Tongue (tissue), 2 donors: ENCODE measurements around the gene TAMALIN. TPM values are rescaled to one million over a fixed set of nuclear protein-coding genes. Genes with fewer than 3 reads are reported as not detected.

ENCODE experiments used
- DNase-seq: peaks from one replicate; pipeline ENCODE4 v3.0.0-alpha.2; 2015
- total RNA-seq: library from RNA; depleted of rRNA; stranded (reverse); fragments of >200 nt; gene quantifications from one replicate; pipeline ENCODE4 v1.2.3, GENCODE V29; 2014

The TAMALIN gene
- total RNA-seq, 1 donor from 2014 or later: 25.5 TPM

- peak; percentile 62 for DNase-seq
Measured at GRCh38 chr12:52037248-52037861, 30.6 kb downstream of the TAMALIN start.

- no peak for DNase-seq
Measured at GRCh38 chr12:52038447-52038846, 31.7 kb downstream of the TAMALIN start.

DNA sequence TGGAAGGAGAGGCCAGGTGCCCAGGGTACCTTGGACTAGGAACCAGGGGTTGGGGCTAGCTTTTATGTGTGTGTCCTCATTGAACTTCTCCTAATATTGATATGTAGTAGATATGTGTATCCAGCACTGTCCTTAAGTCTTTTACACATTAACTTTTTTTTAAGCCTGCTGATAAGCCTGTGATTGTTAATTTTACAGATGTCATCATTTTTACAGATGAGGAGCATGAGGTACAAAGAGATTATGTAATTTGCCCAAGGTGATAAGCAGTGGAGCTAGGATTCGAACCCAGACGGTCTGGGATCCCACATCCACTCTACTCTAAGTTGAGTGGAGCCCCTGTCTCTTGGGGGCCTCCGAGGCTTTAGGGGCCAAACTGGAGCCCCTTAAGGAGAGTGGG lies 34.3 kb downstream of the TAMALIN start:
- DNase-seq: no peak

DNA sequence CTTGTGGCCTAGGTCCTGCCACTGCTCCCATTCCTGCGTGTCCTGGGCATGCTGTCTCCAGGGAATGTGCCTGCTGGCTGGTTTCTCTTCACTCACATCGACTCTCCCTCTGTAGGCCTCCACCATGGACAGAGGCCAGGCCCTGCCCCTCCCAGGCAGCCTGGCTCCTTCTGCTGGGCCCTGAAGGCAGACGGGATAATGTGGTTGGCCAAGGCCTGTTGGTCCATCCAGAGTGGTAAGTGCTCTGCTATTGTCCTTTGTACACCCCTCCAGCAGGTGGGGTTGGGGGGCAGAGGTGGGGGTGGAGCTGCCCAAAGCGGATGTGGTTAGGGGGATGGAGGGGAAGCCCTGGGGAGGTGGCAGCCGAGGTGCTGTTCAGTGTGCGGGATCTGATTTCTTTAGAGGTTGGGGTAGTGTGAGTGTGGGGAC lies 35.0 kb downstream of the TAMALIN start:
- DNase-seq: peak; percentile 69

DNA sequence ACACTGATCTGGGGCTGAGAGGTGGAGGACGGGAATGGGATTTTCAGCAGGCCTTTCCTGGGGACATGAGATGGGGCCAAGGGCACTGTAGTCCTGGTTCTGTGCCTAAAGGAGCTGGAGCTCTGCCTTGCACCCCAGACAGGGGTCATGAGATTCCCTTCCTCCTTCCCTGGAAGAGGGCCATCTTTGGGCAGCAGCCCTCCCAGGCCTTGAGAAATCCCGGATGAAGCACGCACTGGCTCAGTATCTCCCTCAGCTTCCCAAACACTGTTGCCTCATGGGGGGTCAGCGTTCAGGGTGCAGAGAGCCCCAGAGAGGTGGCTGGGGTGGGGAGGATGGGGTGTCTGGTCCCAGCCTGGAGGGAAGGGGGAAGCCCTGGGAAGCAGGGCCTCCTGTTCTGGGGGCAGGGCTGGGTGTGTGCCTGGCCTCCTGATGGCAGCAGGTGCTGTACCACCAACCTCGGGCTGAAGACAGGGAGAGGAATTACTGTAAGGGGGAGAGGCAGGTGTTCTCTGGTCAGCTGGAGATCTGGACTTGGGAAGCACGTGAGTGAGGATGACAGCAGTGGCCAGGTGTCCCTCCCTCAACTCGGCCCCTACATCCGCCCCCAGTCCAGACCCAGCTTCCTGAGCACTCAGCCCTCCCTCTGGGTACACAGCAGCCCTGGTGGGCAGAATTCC lies 36.1 kb downstream of the TAMALIN start:
- DNase-seq: peak; percentile 70

DNA sequence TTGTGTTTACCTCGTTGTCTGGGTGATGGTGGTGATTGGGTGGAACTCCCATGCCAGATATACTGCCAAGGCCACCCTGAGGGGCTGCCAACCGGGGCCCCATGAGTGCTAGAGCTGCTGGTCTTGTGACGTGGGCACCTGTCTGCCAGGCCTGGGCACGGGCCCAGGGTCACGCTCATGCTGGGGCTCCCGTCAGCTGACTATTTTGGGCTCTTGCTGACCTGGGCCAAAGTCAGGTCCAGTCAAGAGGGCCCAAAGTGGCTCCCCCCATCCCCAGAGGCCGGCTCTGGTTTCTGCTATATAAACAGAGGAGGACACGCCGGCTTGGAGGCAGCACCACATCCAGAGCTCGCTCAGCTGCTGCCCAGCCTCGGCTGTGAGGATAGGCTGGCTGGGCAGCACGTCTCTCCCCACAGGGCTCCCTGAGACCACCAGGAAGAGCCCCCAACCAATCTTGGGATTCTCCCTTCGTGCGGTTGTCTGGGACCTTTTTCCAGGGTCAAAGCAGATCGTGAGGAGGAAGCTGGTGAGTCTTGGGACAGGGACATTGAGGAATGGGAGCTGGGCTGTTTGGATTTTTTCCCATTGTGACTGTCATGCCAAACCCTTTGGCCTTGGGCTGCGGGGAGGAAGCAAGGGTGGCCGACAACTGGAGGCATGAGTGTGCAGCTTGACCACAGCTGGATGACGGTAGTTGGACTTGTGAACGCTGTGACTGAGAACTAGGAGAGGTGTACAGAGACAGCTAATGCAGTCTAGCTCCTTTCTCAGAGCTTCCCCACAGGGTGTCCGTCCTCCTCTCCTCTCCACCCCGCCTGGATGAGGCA lies 36.9 kb downstream of the TAMALIN start:
- DNase-seq: peak; percentile 73

GRCh38 chr12:52044292-52044983 lies 37.7 kb downstream of the TAMALIN start:
- peak; percentile 59 for DNase-seq

- DNase-seq: no peak
Measured at GRCh38 chr12:52045794-52046199, 39.1 kb downstream of the TAMALIN start.

DNA sequence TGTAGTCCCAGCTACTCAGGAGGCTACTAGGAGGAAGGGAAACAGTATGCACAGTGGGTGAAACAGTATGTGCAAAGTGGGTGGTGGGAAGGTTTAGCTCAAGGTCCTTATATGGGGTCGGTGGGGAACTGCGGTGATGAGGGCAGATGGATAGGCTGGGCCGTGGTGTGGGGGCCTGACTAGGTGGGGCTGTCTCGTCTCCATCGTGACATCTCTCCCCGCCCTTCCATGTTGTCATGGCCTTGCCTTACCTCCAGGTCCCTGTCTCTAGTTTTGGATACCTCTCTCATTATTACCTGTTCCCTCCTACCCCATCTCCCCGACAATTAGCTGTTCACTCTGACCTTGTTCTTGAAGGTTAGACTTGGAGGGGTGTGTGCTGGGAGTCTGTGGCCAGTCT lies 40.1 kb downstream of the TAMALIN start:
- no peak for DNase-seq

- DNase-seq: no peak
Measured at GRCh38 chr12:52049286-52049685, 42.5 kb downstream of the TAMALIN start.

- DNase-seq: no peak
Measured at GRCh38 chr12:52049688-52050087, 42.9 kb downstream of the TAMALIN start.

- peak; percentile 60 for DNase-seq
Measured at GRCh38 chr12:52050116-52050757, 43.5 kb downstream of the TAMALIN start.

- DNase-seq: peak; percentile 98
Measured at GRCh38 chr12:52050758-52051541, 44.2 kb downstream of the TAMALIN start, which contains the start of gene NR4A1. Gene NR4A1 (plus strand): TSS chr12:52051442. CDS start chr12:52054329, 2,887 bp downstream.

- no peak for DNase-seq
Measured at GRCh38 chr12:52052468-52053186, 45.9 kb downstream of the TAMALIN start.

GRCh38 chr12:52053536-52054209 lies 46.9 kb downstream of the TAMALIN start:
- DNase-seq: no peak

GRCh38 chr12:52054231-52054832 lies 47.6 kb downstream of the TAMALIN start:
- DNase-seq: no peak

DNA sequence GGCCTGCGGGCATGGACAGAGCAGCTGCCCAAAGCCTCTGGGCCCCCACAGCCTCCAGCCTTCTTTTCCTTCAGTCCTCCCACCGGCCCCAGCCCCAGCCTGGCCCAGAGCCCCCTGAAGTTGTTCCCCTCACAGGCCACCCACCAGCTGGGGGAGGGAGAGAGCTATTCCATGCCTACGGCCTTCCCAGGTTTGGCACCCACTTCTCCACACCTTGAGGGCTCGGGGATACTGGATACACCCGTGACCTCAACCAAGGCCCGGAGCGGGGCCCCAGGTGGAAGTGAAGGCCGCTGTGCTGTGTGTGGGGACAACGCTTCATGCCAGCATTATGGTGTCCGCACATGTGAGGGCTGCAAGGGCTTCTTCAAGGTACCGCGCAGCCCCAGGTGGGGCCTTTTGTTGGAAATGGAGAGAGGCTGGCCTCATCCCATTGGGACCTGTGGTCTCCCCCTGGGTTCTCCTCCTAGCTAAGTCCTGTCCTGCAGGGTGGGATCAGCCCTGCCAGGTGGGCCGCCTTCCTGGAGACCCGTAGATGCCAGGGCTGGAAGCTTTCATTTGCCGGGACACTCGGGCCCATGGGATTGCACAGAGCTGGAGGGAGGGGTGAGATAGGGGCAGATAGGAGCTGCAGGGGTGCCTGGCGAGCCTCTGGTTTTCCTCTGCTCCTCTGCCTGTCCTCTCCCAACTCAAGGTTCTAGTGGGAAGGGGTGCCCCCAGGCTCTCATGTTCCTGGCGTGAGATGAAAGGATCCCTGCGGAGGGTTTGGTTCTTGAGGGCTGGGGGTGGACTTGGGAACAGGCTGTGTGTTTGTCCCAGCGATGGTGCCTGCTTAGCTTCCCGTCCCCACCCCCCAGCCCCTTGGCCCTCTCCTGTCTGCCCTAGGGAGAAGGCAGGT lies 48.3 kb downstream of the TAMALIN start:
- DNase-seq: no peak
